ENCODE data around the gene FBXL14.

Gene FBXL14

DNA sequence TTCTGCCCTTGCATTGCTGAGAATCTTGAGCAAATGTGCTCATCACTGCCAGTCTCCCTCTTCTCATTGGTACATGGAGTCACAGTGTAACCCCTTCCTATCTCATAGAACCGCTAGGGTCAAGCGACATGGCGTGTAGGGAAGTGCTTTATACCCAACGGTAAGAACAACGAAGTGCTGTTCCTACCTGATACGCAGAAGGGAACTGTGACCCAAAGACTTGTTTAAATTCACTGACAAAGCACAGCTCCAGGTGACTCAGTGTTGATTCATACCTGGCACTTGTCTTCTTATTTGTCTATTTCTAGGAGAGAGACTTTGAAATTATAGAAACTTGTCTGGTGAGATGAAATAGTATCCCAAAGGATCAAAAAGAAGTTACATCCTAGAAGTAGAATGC is 53.7 kb downstream of the FBXL14 start:
- no peak for TF ChIP-seq CTCF (IDR thresholded peaks at IDR 0.05; ENCODE audit: borderline replicate concordance, control extremely low read depth, extremely low read depth, insufficient read depth, missing control alignments)
- no peak for DNase-seq (ENCODE audit: low spot score)
- in situ Hi-C loops (cut with MboI; ENCODE audit: low sequenced_read_pairs, unreplicated experiment), result no loop called here

- no peak for TF ChIP-seq CTCF (IDR thresholded peaks at IDR 0.05; ENCODE audit: borderline replicate concordance, control extremely low read depth, extremely low read depth, insufficient read depth, missing control alignments)
- in situ Hi-C loops (cut with MboI; ENCODE audit: low sequenced_read_pairs, unreplicated experiment), result no loop called here
- no peak for DNase-seq (ENCODE audit: low spot score)
Measured at GRCh38 chr12:1539135-1539534, 55.2 kb downstream of the FBXL14 start.

DNA sequence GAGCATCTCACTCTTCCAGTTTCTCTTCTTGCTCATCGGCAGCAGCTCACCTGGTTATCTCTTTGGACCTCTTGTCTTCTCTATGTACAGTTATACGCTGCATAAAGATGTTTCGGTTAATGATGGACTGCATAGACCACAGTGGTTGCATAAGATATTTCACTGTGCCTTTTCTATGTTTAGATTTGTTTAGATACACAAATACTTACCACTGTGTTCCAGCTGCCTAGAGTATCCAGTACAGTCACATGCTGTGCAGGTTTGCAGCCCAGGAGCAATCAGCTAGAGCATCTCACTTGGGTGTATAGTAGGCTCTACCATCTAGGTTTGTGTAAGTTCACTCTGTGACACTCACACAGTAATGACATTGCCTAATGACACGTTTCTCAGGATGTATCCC is 57.6 kb downstream of the FBXL14 start:
- in situ Hi-C loops (cut with MboI; ENCODE audit: low sequenced_read_pairs, unreplicated experiment), result no loop called here
- DNase-seq (ENCODE audit: low spot score), result no peak
- no peak for TF ChIP-seq CTCF (IDR thresholded peaks at IDR 0.05; ENCODE audit: borderline replicate concordance, control extremely low read depth, extremely low read depth, insufficient read depth, missing control alignments)

GRCh38 chr12:1534748-1535147 is 59.6 kb downstream of the FBXL14 start:
- TF ChIP-seq CTCF (IDR thresholded peaks at IDR 0.05; ENCODE audit: borderline replicate concordance, control extremely low read depth, extremely low read depth, insufficient read depth, missing control alignments), result no peak
- DNase-seq (ENCODE audit: low spot score), result peak; percentile 45
- in situ Hi-C loops (cut with MboI; ENCODE audit: low sequenced_read_pairs, unreplicated experiment), result no loop called here

GRCh38 chr12:1533602-1534304 is 60.6 kb downstream of the FBXL14 start:
- in situ Hi-C loops (cut with MboI; ENCODE audit: low sequenced_read_pairs, unreplicated experiment), result no loop called here
- peak; percentile 70 for DNase-seq (ENCODE audit: low spot score)
- TF ChIP-seq CTCF (IDR thresholded peaks at IDR 0.05; ENCODE audit: borderline replicate concordance, control extremely low read depth, extremely low read depth, insufficient read depth, missing control alignments), result no peak

GRCh38 chr12:1533205-1533601 is 61.2 kb downstream of the FBXL14 start:
- peak; percentile 61 for DNase-seq (ENCODE audit: low spot score)
- TF ChIP-seq CTCF (IDR thresholded peaks at IDR 0.05; ENCODE audit: borderline replicate concordance, control extremely low read depth, extremely low read depth, insufficient read depth, missing control alignments), result no peak
- in situ Hi-C loops (cut with MboI; ENCODE audit: low sequenced_read_pairs, unreplicated experiment), result no loop called here

All from GM13976 (cell line).